ENCODE results near the gene ZSCAN21.

GRCh38 chr7:100007887-100008286 is 41.7 kb upstream of the ZSCAN21 start:
- no peak for TF ChIP-seq CTCF (conservative IDR thresholded peaks at IDR 0.05; ENCODE audit: low read length)
- no peak for TF ChIP-seq EZH2phosphoT487 (IDR thresholded peaks at IDR 0.05; ENCODE audit: borderline replicate concordance, low read depth, low read length)
